Left ventricle myocardium inferior (tissue), 1 donor: Measurements from ENCODE around the gene RAB1B. TPM values are rescaled to one million over a fixed set of nuclear protein-coding genes. Genes with fewer than 3 reads are reported as not detected.

ENCODE experiments used
- DNase-seq: peaks from one replicate; pipeline ENCODE4 v3.0.0-alpha.2; 2020
- H3K27ac ChIP-seq: fragments of 200-600 bp; replicated peaks from 2 replicates; pipeline ENCODE4 v1.8.0; 2021
- H3K27me3 ChIP-seq: fragments of 200-600 bp; 2 replicates; pipeline ENCODE4 v1.8.0; 2021; ENCODE audit warnings: low read depth
- H3K36me3 ChIP-seq: fragments of 200-600 bp; 2 replicates; pipeline ENCODE4 v1.8.0; 2021
- H3K4me1 ChIP-seq: fragments of 200-600 bp; 2 replicates; pipeline ENCODE4 v1.8.0; 2021
- H3K4me3 ChIP-seq: fragments of 200-600 bp; 2 replicates; pipeline ENCODE4 v1.8.0; 2021; ENCODE audit warnings: mild to moderate bottlenecking, moderate library complexity
- H3K9me3 ChIP-seq: fragments of 200-600 bp; replicated peaks from 2 replicates; pipeline ENCODE4 v1.8.0; 2021
- CTCF ChIP-seq: fragments of 200-600 bp; IDR thresholded peaks from 2 replicates; pipeline ENCODE4 v1.8.0; 2021; ENCODE audit warnings: antibody characterized with exemption, mild to moderate bottlenecking, borderline replicate concordance
- intact Hi-C: fragments of 100-400 bp; cut with micrococcal nuclease; formaldehyde crosslinking; loops from one replicate; pipeline ENCODE4 v1.11.0; 2022
- total RNA-seq: library from RNA; stranded (reverse); fragmentation: NEBNext Ultra II Directional; extraction: Animal tissue kit (Norgen Biotek cat#: 25700); gene quantifications from one replicate; pipeline ENCODE4 v1.2.1, GENCODE V29; 2021
- donor health status: DM: no; HTN: yes; CAD: no; lungs with severe emphysema.

RAB1B gene
- total RNA-seq, 1 donor from 2014 or later = 116 TPM

- no peaks in the 10 kb centered on the region for H3K36me3 ChIP-seq
- no peak overlapping the region for H3K4me3 ChIP-seq
- intact Hi-C loops = no loop called here
- peaks cover 67% of the 10 kb centered on the region for H3K27me3 ChIP-seq
- H3K9me3 ChIP-seq = no peaks in the 10 kb centered on the region
- no peak for TF ChIP-seq CTCF
- no peak for DNase-seq
- peaks cover 13% of the 10 kb centered on the region for H3K4me1 ChIP-seq
- H3K27ac ChIP-seq = no peak overlapping the region
Observed at GRCh38 chr11:66294626-66295620, 26.5 kb downstream of the RAB1B start.

GRCh38 chr11:66297610-66298009 lies 29.2 kb downstream of the RAB1B start:
- no peak for TF ChIP-seq CTCF
- Histone ChIP-seq H3K36me3 (no peaks in the 10 kb centered on the region), H3K27ac (no peak overlapping the region), H3K4me1 (peaks cover 3% of the 10 kb centered on the region), H3K9me3 (no peaks in the 10 kb centered on the region), H3K27me3 (peaks cover 44% of the 10 kb centered on the region), H3K4me3 (no peak overlapping the region)
- no peak for DNase-seq
- intact Hi-C loops = no loop called here

- Histone ChIP-seq H3K9me3 (no peaks in the 10 kb centered on the region), H3K4me1 (peaks cover 3% of the 10 kb centered on the region), H3K27me3 (peaks cover 28% of the 10 kb centered on the region), H3K4me3 (no peak overlapping the region), H3K36me3 (no peaks in the 10 kb centered on the region), H3K27ac (no peak overlapping the region)
- no peak for DNase-seq
- intact Hi-C loops = no loop called here
- TF ChIP-seq CTCF = no peak
Observed at GRCh38 chr11:66299186-66299585, 30.7 kb downstream of the RAB1B start.

- no peaks in the 10 kb centered on the region for H3K36me3 ChIP-seq
- no peak for DNase-seq
- H3K4me3 ChIP-seq = no peak overlapping the region
- H3K4me1 ChIP-seq = peaks cover 3% of the 10 kb centered on the region
- TF ChIP-seq CTCF = no peak
- no peaks in the 10 kb centered on the region for H3K9me3 ChIP-seq
- no peak overlapping the region for H3K27ac ChIP-seq
- H3K27me3 ChIP-seq = no peaks in the 10 kb centered on the region
- intact Hi-C loops = no loop called here
Observed at GRCh38 chr11:66302656-66303055, 34.2 kb downstream of the RAB1B start.

- intact Hi-C loops = no loop called here
- DNase-seq = no peak
- Histone ChIP-seq H3K27ac (no peak overlapping the region), H3K36me3 (no peaks in the 10 kb centered on the region), H3K4me1 (peaks cover 16% of the 10 kb centered on the region), H3K4me3 (no peak overlapping the region), H3K9me3 (no peaks in the 10 kb centered on the region), H3K27me3 (no peaks in the 10 kb centered on the region)
- no peak for TF ChIP-seq CTCF
Observed at GRCh38 chr11:66309475-66309874, 41.0 kb downstream of the RAB1B start.
